Nephron (organoid): Measurements from ENCODE around the gene PCDHGB1.
"Not testable (repeated sequence)": the region's sequence is repeated elsewhere in the genome, so short reads cannot be mapped to it uniquely, and the experiment has no call there.

ENCODE experiments used
- H3K27ac Mint-ChIP-seq, 3 experiments: 2 replicates each; pipeline ENCODE4 v1.8.0; 2020; ENCODE audit warnings: mixed read lengths in 3 of 3, mild to moderate bottlenecking in 2 of 3, moderate library complexity in 1 of 3
- H3K27me3 Mint-ChIP-seq: 2 replicates; pipeline ENCODE4 v1.8.0; 2021; ENCODE audit warnings: low read depth, mild to moderate bottlenecking, moderate library complexity, mixed read lengths
- H3K36me3 Mint-ChIP-seq: 2 replicates; pipeline ENCODE4 v1.8.0; 2020; ENCODE audit warnings: low read depth, mixed read lengths
- H3K4me1 Mint-ChIP-seq: 2 replicates; pipeline ENCODE4 v1.8.0; 2020; ENCODE audit warnings: mixed read lengths
- H3K4me3 Mint-ChIP-seq, 3 experiments: 2 replicates each; pipeline ENCODE4 v1.8.0; 2020; ENCODE audit warnings: mild to moderate bottlenecking in 3 of 3, mixed read lengths in 3 of 3, moderate library complexity in 2 of 3
- H3K9me3 Mint-ChIP-seq: 2 replicates; pipeline ENCODE4 v1.8.0; 2020; ENCODE audit warnings: mixed read lengths
- TF ChIP-seq, protein P1 (sequence below), 3 experiments: fragments of 200-600 bp; sonication (generic); IDR thresholded peaks; one replicate each; pipeline ENCODE4 v1.5.0; 2021; ENCODE audit warnings: antibody characterized with exemption in 3 of 3; ENCODE audit not compliant: unreplicated experiment in 3 of 3

PCDHGB1 gene

DNA sequence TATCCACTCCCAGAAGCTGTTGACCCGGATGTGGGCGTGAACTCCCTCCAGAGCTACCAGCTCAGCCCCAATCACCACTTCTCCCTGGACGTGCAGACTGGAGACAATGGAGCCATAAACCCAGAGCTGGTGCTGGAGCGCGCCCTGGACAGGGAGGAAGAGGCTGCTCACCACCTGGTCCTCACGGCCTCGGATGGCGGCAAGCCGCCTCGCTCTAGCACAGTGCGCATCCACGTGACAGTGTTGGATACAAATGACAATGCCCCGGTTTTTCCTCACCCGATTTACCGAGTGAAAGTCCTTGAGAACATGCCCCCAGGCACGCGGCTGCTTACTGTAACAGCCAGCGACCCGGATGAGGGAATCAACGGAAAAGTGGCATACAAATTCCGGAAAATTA, 43.4 kb downstream of the PCDHGB1 start:
- Mint-ChIP-seq H3K4me1 (no peaks in the 10 kb centered on the region), H3K9me3 (peaks cover 67% of the 10 kb centered on the region), H3K4me3 (no peak overlapping the region), H3K36me3 (peaks cover 61% of the 10 kb centered on the region), H3K27ac (no peak overlapping the region), H3K27me3 (no peaks in the 10 kb centered on the region)
- TF ChIP-seq, protein P1, sequence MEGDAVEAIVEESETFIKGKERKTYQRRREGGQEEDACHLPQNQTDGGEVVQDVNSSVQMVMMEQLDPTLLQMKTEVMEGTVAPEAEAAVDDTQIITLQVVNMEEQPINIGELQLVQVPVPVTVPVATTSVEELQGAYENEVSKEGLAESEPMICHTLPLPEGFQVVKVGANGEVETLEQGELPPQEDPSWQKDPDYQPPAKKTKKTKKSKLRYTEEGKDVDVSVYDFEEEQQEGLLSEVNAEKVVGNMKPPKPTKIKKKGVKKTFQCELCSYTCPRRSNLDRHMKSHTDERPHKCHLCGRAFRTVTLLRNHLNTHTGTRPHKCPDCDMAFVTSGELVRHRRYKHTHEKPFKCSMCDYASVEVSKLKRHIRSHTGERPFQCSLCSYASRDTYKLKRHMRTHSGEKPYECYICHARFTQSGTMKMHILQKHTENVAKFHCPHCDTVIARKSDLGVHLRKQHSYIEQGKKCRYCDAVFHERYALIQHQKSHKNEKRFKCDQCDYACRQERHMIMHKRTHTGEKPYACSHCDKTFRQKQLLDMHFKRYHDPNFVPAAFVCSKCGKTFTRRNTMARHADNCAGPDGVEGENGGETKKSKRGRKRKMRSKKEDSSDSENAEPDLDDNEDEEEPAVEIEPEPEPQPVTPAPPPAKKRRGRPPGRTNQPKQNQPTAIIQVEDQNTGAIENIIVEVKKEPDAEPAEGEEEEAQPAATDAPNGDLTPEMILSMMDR (IDR thresholded peaks at IDR 0.05; ENCODE audit: unreplicated experiment in 3 of 3), result no peak

DNA sequence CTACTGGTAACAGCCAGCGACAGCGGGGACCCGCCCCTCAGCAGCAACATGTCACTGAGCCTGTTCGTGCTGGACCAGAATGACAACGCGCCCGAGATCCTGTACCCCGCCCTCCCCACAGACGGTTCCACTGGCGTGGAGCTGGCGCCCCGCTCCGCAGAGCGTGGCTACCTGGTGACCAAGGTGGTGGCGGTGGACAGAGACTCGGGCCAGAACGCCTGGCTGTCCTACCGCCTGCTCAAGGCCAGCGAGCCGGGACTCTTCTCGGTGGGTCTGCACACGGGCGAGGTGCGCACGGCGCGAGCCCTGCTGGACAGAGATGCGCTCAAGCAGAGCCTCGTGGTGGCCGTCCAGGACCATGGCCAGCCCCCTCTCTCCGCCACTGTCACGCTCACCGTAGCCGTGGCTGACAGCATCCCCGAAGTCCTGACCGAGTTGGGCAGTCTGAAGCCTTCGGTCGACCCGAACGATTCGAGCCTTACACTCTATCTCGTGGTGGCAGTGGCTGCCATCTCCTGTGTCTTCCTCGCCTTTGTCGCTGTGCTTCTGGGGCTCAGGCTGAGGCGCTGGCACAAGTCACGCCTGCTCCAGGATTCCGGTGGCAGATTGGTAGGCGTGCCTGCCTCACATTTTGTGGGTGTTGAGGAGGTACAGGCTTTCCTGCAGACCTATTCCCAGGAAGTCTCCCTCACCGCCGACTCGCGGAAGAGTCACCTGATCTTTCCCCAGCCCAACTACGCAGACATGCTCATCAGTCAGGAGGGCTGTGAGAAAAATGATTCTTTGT, 44.7 kb downstream of the PCDHGB1 start:
- Mint-ChIP-seq H3K36me3 (peaks cover 59% of the 10 kb centered on the region), H3K9me3 (peaks cover 65% of the 10 kb centered on the region)
- H3K4me1 Mint-ChIP-seq, H3K4me3 Mint-ChIP-seq, H3K27me3 Mint-ChIP-seq, H3K27ac Mint-ChIP-seq: not testable (repeated sequence)

DNA sequence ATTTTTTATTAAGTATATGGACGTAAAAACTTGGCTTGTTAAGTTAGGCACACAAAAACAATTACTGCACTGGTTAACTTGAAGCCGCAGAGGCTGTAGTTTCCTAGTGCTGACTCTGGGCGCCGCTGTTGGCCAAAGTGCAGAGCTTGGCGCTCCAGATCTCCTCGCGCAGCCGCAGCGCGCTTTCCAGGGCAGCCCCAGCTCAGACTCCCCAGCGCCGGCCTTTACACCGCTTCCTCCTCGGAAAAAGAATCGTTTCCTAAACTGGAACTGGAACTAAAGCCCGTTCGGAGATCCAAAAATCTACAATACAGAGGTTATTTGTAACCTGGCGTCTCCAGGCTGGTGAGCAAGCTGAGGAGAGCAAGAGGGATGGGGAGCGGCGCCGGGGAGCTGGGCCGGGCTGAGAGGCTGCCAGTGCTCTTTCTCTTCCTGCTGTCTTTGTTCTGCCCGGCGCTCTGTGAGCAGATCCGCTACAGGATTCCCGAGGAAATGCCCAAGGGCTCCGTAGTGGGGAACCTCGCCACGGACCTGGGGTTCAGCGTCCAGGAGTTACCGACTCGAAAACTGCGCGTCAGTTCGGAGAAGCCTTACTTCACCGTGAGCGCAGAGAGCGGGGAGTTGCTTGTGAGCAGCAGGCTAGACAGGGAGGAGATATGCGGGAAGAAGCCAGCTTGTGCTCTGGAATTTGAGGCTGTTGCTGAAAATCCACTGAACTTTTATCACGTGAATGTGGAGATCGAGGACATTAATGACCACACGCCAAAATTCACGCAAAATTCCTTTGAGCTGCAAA, 48.1 kb downstream of the PCDHGB1 start, which contains the start of gene PCDHGB5:
Gene PCDHGB5 (plus strand): TSS at position 192 of the 796 bp plus-strand sequence. CDS start 181 bp downstream, at position 373.
- Mint-ChIP-seq H3K36me3 (peaks cover 49% of the 10 kb centered on the region), H3K9me3 (peaks cover 63% of the 10 kb centered on the region)
- H3K27ac Mint-ChIP-seq, H3K4me1 Mint-ChIP-seq, H3K27me3 Mint-ChIP-seq, H3K4me3 Mint-ChIP-seq: not testable (repeated sequence)

DNA sequence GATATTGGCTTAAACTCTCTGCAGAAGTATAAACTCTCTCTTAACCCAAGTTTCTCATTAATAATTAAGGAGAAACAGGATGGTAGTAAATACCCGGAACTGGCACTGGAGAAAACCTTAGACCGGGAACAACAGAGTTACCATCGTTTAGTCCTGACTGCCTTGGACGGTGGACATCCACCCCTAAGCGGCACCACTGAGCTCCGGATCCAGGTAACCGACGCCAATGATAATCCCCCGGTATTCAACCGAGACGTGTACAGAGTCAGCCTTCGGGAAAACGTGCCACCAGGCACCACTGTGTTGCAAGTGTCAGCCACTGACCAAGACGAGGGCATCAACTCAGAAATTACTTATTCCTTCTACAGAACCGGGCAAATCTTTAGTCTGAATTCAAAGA, 48.7 kb downstream of the PCDHGB1 start:
- H3K27me3 Mint-ChIP-seq, result no peaks in the 10 kb centered on the region
- TF ChIP-seq, protein P1 (IDR thresholded peaks at IDR 0.05; ENCODE audit: unreplicated experiment in 3 of 3), result no peak
- no peak overlapping the region for H3K27ac Mint-ChIP-seq
- peaks cover 62% of the 10 kb centered on the region for H3K9me3 Mint-ChIP-seq
- H3K4me1 Mint-ChIP-seq, result no peaks in the 10 kb centered on the region
- H3K4me3 Mint-ChIP-seq, result no peak overlapping the region
- peaks cover 47% of the 10 kb centered on the region for H3K36me3 Mint-ChIP-seq

DNA sequence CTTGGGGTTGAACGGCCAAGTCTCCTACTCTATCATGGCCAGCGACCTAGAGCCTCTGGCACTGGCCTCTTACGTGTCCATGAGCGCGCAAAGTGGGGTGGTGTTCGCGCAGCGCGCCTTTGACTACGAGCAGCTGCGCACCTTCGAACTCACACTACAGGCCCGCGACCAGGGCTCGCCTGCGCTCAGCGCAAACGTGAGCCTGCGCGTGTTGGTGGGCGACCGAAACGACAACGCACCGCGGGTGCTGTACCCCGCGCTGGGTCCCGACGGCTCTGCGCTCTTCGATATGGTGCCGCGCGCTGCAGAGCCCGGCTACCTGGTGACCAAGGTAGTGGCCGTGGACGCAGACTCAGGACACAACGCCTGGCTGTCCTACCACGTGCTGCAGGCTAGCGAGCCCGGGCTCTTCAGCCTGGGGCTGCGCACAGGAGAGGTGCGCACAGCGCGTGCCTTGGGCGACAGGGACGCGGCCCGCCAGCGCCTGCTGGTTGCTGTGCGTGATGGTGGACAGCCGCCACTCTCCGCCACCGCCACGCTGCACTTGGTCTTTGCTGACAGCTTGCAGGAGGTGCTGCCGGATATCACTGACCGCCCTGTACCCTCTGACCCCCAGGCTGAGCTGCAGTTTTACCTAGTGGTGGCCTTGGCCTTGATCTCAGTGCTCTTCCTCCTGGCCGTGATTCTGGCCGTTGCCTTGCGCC, 49.8 kb downstream of the PCDHGB1 start:
- TF ChIP-seq, protein P1 (IDR thresholded peaks at IDR 0.05; ENCODE audit: unreplicated experiment in 3 of 3), result no peak
- Mint-ChIP-seq H3K9me3 (peaks cover 63% of the 10 kb centered on the region), H3K4me1 (no peaks in the 10 kb centered on the region), H3K4me3 (no peak overlapping the region), H3K27ac (no peak overlapping the region), H3K36me3 (peaks cover 48% of the 10 kb centered on the region), H3K27me3 (no peaks in the 10 kb centered on the region)
